Measurements from ENCODE around the gene SEZ6.
A peak's percentile ranks its signal among the peaks of the same experiment; 100 is the strongest.

The SEZ6 gene

GRCh38 chr17:28926366-28926765, 79.5 kb downstream of the SEZ6 start:
- DNase-seq = no peak

GRCh38 chr17:28925912-28926365, 79.9 kb downstream of the SEZ6 start:
- DNase-seq = peak; percentile 14 to 84 (median 54)

DNA sequence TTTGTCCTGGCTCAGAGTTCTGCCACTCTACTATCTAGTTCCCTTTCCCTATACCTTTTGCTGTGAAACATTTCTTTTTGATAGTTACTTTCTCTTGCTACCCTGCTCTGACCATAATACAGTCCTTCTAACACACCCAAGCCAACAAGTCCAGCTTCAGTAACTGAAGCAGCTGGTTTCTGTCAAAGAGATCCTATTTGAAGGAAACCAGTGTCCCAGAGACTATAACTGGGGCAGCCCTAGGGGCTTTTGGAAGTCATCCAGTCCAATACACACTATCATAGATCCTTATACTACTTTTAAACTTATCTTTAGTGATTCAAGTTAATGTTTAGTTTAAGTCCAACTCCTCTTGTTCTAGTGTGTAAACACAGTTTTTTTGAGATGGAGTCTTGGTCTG, 85.6 kb downstream of the SEZ6 start:
- DNase-seq = no peak

GRCh38 chr17:28918295-28918694, 87.5 kb downstream of the SEZ6 start:
- no peak for DNase-seq

DNA sequence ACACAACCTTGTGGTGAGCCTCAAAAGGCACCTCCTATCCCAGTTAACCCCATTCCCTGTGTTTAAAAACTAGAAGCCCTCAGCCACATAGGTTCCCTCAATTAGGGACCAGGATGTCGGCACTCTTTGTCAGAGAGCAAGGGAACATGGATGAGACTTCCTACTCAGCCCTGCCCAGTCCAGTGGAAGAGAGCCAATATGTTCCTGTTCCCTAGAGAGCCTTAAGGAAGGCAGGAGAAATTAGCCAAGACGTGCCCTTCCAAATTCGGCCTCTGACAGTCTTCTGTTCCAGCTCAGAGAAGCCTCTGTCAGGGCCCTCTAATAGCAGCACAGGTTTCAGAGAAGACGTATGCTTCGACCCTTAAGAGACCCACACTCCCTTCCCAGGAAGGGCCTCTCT, 88.4 kb downstream of the SEZ6 start:
- no peak for DNase-seq

- DNase-seq = no peak
These were observed 88.8 kb downstream of the SEZ6 start for GRCh38 chr17:28917029-28917428.

- DNase-seq = peak in 5 of 6 experiments; percentile 10 to 48 (median 33)
These were observed 89.4 kb downstream of the SEZ6 start for GRCh38 chr17:28916302-28916934.

GRCh38 chr17:28912938-28913333, 92.9 kb downstream of the SEZ6 start:
- no peak for DNase-seq

GRCh38 chr17:28912281-28912937, 93.4 kb downstream of the SEZ6 start:
- peak in 1 of 6 experiments; percentile 5 for DNase-seq

DNA sequence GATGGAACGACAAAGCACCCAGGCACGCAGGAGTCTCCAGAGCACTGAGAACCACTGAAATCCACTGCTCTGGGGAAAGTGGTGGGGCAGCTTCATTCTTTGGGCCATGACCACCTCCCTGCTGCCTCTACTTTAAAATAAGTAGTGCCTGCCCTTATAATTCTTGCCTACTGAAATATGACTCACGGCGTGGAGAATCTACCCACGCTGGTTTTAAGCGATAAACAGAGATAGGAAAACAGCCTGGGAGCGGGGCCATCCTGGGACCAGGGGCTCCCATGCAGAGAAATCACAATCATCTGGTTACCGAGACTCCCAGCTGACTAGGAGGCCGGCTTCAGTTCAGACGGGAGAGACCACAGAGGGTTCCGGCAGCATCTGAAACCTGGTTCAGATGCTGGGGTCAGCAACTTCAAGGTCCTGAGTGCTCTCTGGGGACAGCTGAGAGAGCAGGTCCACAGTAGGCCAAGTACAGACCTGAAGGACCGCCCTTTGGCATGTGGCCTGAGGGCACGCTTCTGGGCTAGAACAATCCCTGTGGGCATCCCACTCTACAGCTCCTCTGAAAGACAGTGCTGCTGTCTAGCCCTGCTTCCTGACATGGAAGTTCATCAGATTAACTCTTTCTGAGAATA, 94.3 kb downstream of the SEZ6 start:
- no peak for DNase-seq

DNA sequence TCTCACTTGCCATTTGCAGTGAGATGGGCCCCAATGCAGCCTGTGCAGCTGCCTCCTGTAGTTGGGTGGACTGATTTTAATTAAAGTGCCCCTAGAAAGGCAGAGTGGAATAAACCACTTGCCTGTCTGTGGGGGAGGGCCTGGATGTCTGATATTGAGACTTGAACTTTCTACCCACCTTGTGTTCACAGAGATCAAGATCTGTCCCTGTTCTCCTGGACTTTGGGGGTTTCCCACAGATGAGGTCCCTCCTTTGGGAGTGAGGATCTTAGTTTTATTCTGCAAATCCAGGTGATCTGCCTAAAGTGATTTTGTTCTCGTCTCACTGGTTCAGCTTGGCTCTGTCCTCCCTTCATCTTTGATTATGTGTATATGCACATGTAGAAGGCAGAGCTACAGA, 95.3 kb downstream of the SEZ6 start:
- DNase-seq = no peak

- no peak for DNase-seq
These were observed 97.1 kb downstream of the SEZ6 start for GRCh38 chr17:28908640-28909167.

- DNase-seq = no peak
These were observed 97.9 kb downstream of the SEZ6 start for GRCh38 chr17:28907709-28908475.

- DNase-seq = no peak
These were observed 99.0 kb downstream of the SEZ6 start for GRCh38 chr17:28906706-28907438.

DNA sequence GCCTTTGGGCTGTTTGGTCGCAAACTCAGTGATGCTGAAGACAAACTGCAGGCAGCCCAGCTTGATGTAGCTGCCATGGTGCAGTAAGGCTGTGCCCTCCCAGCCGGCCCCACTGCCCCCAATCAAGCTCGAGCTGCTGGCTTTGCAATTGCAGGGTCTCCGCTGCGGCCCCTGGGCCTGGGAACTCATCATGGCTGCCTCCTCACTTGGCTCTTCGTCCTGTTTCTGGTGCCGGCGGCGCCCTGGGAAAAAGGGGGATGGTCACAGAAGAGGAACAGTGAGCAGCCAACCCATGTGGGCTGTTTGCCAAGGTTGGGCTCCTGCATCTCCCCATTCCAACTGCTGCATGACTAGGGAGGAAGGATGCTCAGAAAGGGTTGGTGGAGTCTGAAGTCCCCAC, 99.6 kb downstream of the SEZ6 start:
- DNase-seq = no peak
